ENCODE data around the gene ABHD18.
"Not testable (repeated sequence)": the region's sequence is repeated elsewhere in the genome, so short reads cannot be mapped to it uniquely, and the experiment has no call there.

Gene ABHD18

GRCh38 chr4:127965062-127965802 lies at the start of gene ABHD18, which contains the start of gene MFSD8:
ABHD18 (plus strand) TSS chr4:127965406; CDS start chr4:127982956, 17,550 bp downstream.
MFSD8 (minus strand) TSS chr4:127965173; CDS start chr4:127965133, 40 bp downstream.
- Histone ChIP-seq H4K20me1 (peaks cover 55% of the 10 kb centered on the region), H3K27me3 (no peaks in the 10 kb centered on the region), H3K9ac (peak within 1 kb of the TSS; percentile 95), H3K9me3 (no peaks in the 10 kb centered on the region), H3K4me3 (peak within 1 kb of the TSS; percentile 94), H3K27ac (peak within 1 kb of the TSS; percentile 91), H3K36me3 (peaks cover 12% of the 10 kb centered on the region; the same call in 1 of the 2 replicates), H3K4me1 (peaks cover 32% of the 10 kb centered on the region), H3K4me2 (peak within 1 kb of the TSS; percentile 77)
- TF ChIP-seq Cebpa-rat (IDR thresholded peaks at IDR 0.05), result no peak

GRCh38 chr4:127916512-127916911 lies 48.7 kb upstream of the ABHD18 start:
- Histone ChIP-seq H3K4me2 (no peak overlapping the region), H3K9me3 (no peaks in the 10 kb centered on the region), H3K4me1 (no peaks in the 10 kb centered on the region)

GRCh38 chr4:127917151-127917550 lies 48.1 kb upstream of the ABHD18 start:
- H3K27ac ChIP-seq, result no peak overlapping the region
- no peak overlapping the region for H3K4me2 ChIP-seq
- TF ChIP-seq Cebpa-rat (IDR thresholded peaks at IDR 0.05), result no peak
- no peaks in the 10 kb centered on the region for H3K4me1 ChIP-seq
- H3K36me3 ChIP-seq, result peaks cover 30% of the 10 kb centered on the region
- no peaks in the 10 kb centered on the region for H3K27me3 ChIP-seq
- H4K20me1 ChIP-seq, result no peaks in the 10 kb centered on the region
- no peaks in the 10 kb centered on the region for H3K9me3 ChIP-seq
- H3K4me3 ChIP-seq, result no peak overlapping the region
- H3K9ac ChIP-seq, result no peak overlapping the region

More at GRCh38 chr4:127916512-127916911, 48.7 kb upstream of the ABHD18 start:
- H3K27me3 ChIP-seq, result no peaks in the 10 kb centered on the region
- no peak overlapping the region for H3K4me3 ChIP-seq
- H3K9ac ChIP-seq, result no peak overlapping the region
- H3K27ac ChIP-seq, result no peak overlapping the region
- no peaks in the 10 kb centered on the region for H4K20me1 ChIP-seq
- H3K36me3 ChIP-seq, result peaks cover 24% of the 10 kb centered on the region
- no peak for TF ChIP-seq Cebpa-rat (IDR thresholded peaks at IDR 0.05)

- no peak overlapping the region for H3K9ac ChIP-seq
Measured at GRCh38 chr4:127920521-127920920, 44.7 kb upstream of the ABHD18 start.

GRCh38 chr4:127922226-127922625 lies 43.0 kb upstream of the ABHD18 start:
- Histone ChIP-seq H3K9me3 (no peaks in the 10 kb centered on the region), H3K4me3 (no peak overlapping the region), H4K20me1 (no peaks in the 10 kb centered on the region), H3K27me3 (no peaks in the 10 kb centered on the region), H3K4me2 (no peak overlapping the region), H3K27ac (no peak overlapping the region), H3K9ac (no peak overlapping the region), H3K36me3 (peaks cover 40% of the 10 kb centered on the region), H3K4me1 (no peaks in the 10 kb centered on the region)
- no peak for TF ChIP-seq Cebpa-rat (IDR thresholded peaks at IDR 0.05)

More at GRCh38 chr4:127920521-127920920, 44.7 kb upstream of the ABHD18 start:
- no peaks in the 10 kb centered on the region for H4K20me1 ChIP-seq
- H3K36me3 ChIP-seq, result peaks cover 37% of the 10 kb centered on the region
- H3K27ac ChIP-seq, result no peak overlapping the region
- H3K4me2 ChIP-seq, result no peak overlapping the region
- no peaks in the 10 kb centered on the region for H3K27me3 ChIP-seq
- no peaks in the 10 kb centered on the region for H3K4me1 ChIP-seq
- TF ChIP-seq Cebpa-rat (IDR thresholded peaks at IDR 0.05), result no peak
- H3K9me3 ChIP-seq, result no peaks in the 10 kb centered on the region
- H3K4me3 ChIP-seq, result no peak overlapping the region

GRCh38 chr4:127925720-127926119 lies 39.5 kb upstream of the ABHD18 start:
- H3K27ac ChIP-seq, result not testable (repeated sequence)

GRCh38 chr4:127930175-127930574 lies 35.0 kb upstream of the ABHD18 start:
- TF ChIP-seq Cebpa-rat (IDR thresholded peaks at IDR 0.05), result no peak
- H3K9me3 ChIP-seq, result no peaks in the 10 kb centered on the region
- H4K20me1 ChIP-seq, result 0 out of 2 replicates have a peak, but pooled peaks cover 4% of the 10 kb centered on the region
- no peaks in the 10 kb centered on the region for H3K27me3 ChIP-seq
- H3K27ac ChIP-seq, result no peak overlapping the region
- peaks cover 39% of the 10 kb centered on the region for H3K36me3 ChIP-seq
- H3K9ac ChIP-seq, result no peak overlapping the region
- H3K4me3 ChIP-seq, result no peak overlapping the region
- no peaks in the 10 kb centered on the region for H3K4me1 ChIP-seq
- no peak overlapping the region for H3K4me2 ChIP-seq

More at GRCh38 chr4:127925720-127926119, 39.5 kb upstream of the ABHD18 start:
- H4K20me1 ChIP-seq, H3K27me3 ChIP-seq, H3K9me3 ChIP-seq, H3K4me1 ChIP-seq, H3K4me2 ChIP-seq, H3K9ac ChIP-seq, H3K4me3 ChIP-seq: not testable (repeated sequence)
- peaks cover 50% of the 10 kb centered on the region for H3K36me3 ChIP-seq

- not testable (repeated sequence) for H3K27ac ChIP-seq, H4K20me1 ChIP-seq, H3K4me1 ChIP-seq
Measured at GRCh38 chr4:127931836-127932235, 33.4 kb upstream of the ABHD18 start.

GRCh38 chr4:127936974-127937373 lies 28.2 kb upstream of the ABHD18 start:
- Histone ChIP-seq H3K9me3 (no peaks in the 10 kb centered on the region), H3K4me3 (no peak overlapping the region), H3K36me3 (peaks cover 13% of the 10 kb centered on the region), H3K4me2 (no peak overlapping the region), H4K20me1 (0 out of 2 replicates have a peak, but pooled peaks cover 4% of the 10 kb centered on the region), H3K9ac (no peak overlapping the region), H3K27ac (no peak overlapping the region), H3K4me1 (no peaks in the 10 kb centered on the region), H3K27me3 (no peaks in the 10 kb centered on the region)
- TF ChIP-seq Cebpa-rat (IDR thresholded peaks at IDR 0.05), result no peak

More at GRCh38 chr4:127931836-127932235, 33.4 kb upstream of the ABHD18 start:
- not testable (repeated sequence) for H3K4me2 ChIP-seq, H3K4me3 ChIP-seq, H3K9ac ChIP-seq, H3K27me3 ChIP-seq, H3K9me3 ChIP-seq
- peaks cover 25% of the 10 kb centered on the region for H3K36me3 ChIP-seq

GRCh38 chr4:127957105-127957504 lies 8.1 kb upstream of the ABHD18 start:
- Histone ChIP-seq H3K27ac (no peak overlapping the region), H3K4me2 (no peak overlapping the region), H3K9ac (no peak overlapping the region), H3K9me3 (no peaks in the 10 kb centered on the region), H3K27me3 (no peaks in the 10 kb centered on the region), H3K36me3 (peaks cover 40% of the 10 kb centered on the region), H3K4me1 (0 out of 2 replicates have a peak, but pooled peaks cover 2% of the 10 kb centered on the region), H4K20me1 (peaks cover 15% of the 10 kb centered on the region), H3K4me3 (no peak overlapping the region)
- TF ChIP-seq Cebpa-rat (IDR thresholded peaks at IDR 0.05), result no peak
